ENCODE data around the gene DIP2C.
"Not testable (repeated sequence)": the region's sequence is repeated elsewhere in the genome, so short reads cannot be mapped to it uniquely, and the experiment has no call there.

DIP2C gene

GRCh38 chr10:600876-601659, 88.4 kb downstream of the DIP2C start:
- Mint-ChIP-seq H3K27ac (no peak overlapping the region), H3K9me3 (no peaks in the 10 kb centered on the region), H3K27me3 (peaks cover 22% of the 10 kb centered on the region), H3K36me3 (ENCODE audit: low read depth) (no peaks in the 10 kb centered on the region), H3K4me3 (no peak overlapping the region), H3K4me1 (ENCODE audit: low read depth) (no peaks in the 10 kb centered on the region)
- intact Hi-C loops (cut with micrococcal nuclease): no loop called here

GRCh38 chr10:600234-600633, 89.2 kb downstream of the DIP2C start:
- H3K4me3 Mint-ChIP-seq: no peak overlapping the region
- intact Hi-C loops (cut with micrococcal nuclease): no loop called here

GRCh38 chr10:599767-600166, 89.7 kb downstream of the DIP2C start:
- Mint-ChIP-seq H3K4me3 (no peak overlapping the region), H3K4me1 (ENCODE audit: low read depth) (no peaks in the 10 kb centered on the region), H3K27ac (no peak overlapping the region), H3K36me3 (ENCODE audit: low read depth) (no peaks in the 10 kb centered on the region), H3K9me3 (no peaks in the 10 kb centered on the region), H3K27me3 (peaks cover 19% of the 10 kb centered on the region)
- intact Hi-C loops (cut with micrococcal nuclease): no loop called here

More at GRCh38 chr10:600234-600633, 89.2 kb downstream of the DIP2C start:
- no peak overlapping the region for H3K27ac Mint-ChIP-seq
- H3K27me3 Mint-ChIP-seq: peaks cover 19% of the 10 kb centered on the region
- no peaks in the 10 kb centered on the region for H3K36me3 Mint-ChIP-seq (ENCODE audit: low read depth)
- no peaks in the 10 kb centered on the region for H3K9me3 Mint-ChIP-seq
- H3K4me1 Mint-ChIP-seq (ENCODE audit: low read depth): no peaks in the 10 kb centered on the region

DNA sequence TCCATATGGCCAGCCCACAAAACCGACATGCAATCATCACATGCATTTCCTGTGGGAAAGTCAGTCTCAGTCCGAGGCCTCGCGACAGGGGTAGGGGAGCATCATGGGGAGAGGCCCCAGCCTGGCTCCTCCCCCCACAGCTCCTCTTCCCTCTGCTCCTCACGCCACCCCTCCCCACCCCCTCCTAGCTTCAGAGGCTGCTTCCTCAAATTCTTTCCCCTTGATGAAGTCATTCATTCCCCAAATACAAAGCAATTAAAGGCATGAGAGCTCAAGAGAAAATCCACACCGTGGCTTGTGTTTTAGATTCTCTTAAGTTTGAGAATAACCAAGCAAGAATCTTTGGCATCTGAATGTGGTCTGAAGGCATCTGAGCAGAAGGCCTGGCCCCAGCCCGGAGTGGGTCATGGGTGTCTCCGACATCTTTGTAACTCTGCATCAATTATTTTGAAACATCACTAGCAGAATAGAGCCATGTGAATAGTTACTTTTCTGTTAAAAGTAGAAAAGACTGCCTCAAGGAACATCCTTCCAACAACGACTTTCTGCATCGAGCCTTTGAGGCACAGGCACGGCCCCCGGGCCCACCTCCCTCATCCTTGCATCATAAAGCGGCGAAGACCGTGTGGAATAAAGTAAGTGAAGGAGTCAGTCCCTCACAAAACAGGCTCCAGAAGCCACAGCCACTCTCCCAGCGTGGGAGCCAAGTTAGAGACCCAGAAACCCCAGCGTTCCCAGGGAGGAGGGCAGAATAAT, 90.9 kb downstream of the DIP2C start:
- peaks cover 15% of the 10 kb centered on the region for H3K27me3 Mint-ChIP-seq
- H3K36me3 Mint-ChIP-seq (ENCODE audit: low read depth): no peaks in the 10 kb centered on the region
- H3K4me3 Mint-ChIP-seq: no peak overlapping the region
- intact Hi-C loops (cut with micrococcal nuclease): no loop called here
- H3K9me3 Mint-ChIP-seq: no peaks in the 10 kb centered on the region
- no peaks in the 10 kb centered on the region for H3K4me1 Mint-ChIP-seq (ENCODE audit: low read depth)
- H3K27ac Mint-ChIP-seq: no peak overlapping the region

DNA sequence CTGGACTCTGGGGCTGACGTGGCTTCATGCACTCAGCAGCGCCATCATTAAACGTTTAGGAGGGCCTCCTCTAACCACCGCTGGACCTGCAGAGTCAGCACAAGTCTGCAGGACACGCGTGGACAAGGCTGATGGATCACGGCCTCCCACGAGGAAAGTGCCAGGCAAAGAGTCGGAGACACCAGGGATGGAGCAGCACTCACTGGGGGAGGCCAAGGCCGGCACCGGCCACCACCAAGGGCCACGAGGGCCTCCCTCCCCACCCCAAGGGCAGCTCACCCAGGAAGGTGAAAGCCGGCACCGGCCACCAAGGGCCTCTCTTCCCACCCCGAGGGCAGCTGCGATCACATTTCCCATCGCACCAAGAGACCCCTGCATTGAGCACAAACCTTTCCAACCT, 91.5 kb downstream of the DIP2C start:
- no peak overlapping the region for H3K4me3 Mint-ChIP-seq
- H3K4me1 Mint-ChIP-seq (ENCODE audit: low read depth): no peaks in the 10 kb centered on the region
- H3K36me3 Mint-ChIP-seq (ENCODE audit: low read depth): no peaks in the 10 kb centered on the region
- H3K27me3 Mint-ChIP-seq: peaks cover 18% of the 10 kb centered on the region
- H3K27ac Mint-ChIP-seq: no peak overlapping the region
- H3K9me3 Mint-ChIP-seq: no peaks in the 10 kb centered on the region
- intact Hi-C loops (cut with micrococcal nuclease): no loop called here

- intact Hi-C loops (cut with micrococcal nuclease): no loop called here
- no peak overlapping the region for H3K27ac Mint-ChIP-seq
- H3K36me3 Mint-ChIP-seq (ENCODE audit: low read depth): no peaks in the 10 kb centered on the region
- no peaks in the 10 kb centered on the region for H3K4me1 Mint-ChIP-seq (ENCODE audit: low read depth)
- no peaks in the 10 kb centered on the region for H3K9me3 Mint-ChIP-seq
- peaks cover 11% of the 10 kb centered on the region for H3K27me3 Mint-ChIP-seq
- no peak overlapping the region for H3K4me3 Mint-ChIP-seq
Measured at GRCh38 chr10:596725-597345, 92.6 kb downstream of the DIP2C start.

GRCh38 chr10:596131-596530, 93.3 kb downstream of the DIP2C start:
- H3K27ac Mint-ChIP-seq; H3K36me3 Mint-ChIP-seq (ENCODE audit: low read depth); H3K4me3 Mint-ChIP-seq; H3K9me3 Mint-ChIP-seq; H3K4me1 Mint-ChIP-seq (ENCODE audit: low read depth); intact Hi-C loops (cut with micrococcal nuclease): not testable (repeated sequence)
- H3K27me3 Mint-ChIP-seq: peaks cover 14% of the 10 kb centered on the region

- no peak overlapping the region for H3K27ac Mint-ChIP-seq
- H3K36me3 Mint-ChIP-seq (ENCODE audit: low read depth): no peaks in the 10 kb centered on the region
- no peak overlapping the region for H3K4me3 Mint-ChIP-seq
- H3K4me1 Mint-ChIP-seq (ENCODE audit: low read depth): no peaks in the 10 kb centered on the region
- H3K27me3 Mint-ChIP-seq: peaks cover 17% of the 10 kb centered on the region
- no peaks in the 10 kb centered on the region for H3K9me3 Mint-ChIP-seq
- intact Hi-C loops (cut with micrococcal nuclease): no loop called here
Measured at GRCh38 chr10:595473-595872, 94.0 kb downstream of the DIP2C start.

DNA sequence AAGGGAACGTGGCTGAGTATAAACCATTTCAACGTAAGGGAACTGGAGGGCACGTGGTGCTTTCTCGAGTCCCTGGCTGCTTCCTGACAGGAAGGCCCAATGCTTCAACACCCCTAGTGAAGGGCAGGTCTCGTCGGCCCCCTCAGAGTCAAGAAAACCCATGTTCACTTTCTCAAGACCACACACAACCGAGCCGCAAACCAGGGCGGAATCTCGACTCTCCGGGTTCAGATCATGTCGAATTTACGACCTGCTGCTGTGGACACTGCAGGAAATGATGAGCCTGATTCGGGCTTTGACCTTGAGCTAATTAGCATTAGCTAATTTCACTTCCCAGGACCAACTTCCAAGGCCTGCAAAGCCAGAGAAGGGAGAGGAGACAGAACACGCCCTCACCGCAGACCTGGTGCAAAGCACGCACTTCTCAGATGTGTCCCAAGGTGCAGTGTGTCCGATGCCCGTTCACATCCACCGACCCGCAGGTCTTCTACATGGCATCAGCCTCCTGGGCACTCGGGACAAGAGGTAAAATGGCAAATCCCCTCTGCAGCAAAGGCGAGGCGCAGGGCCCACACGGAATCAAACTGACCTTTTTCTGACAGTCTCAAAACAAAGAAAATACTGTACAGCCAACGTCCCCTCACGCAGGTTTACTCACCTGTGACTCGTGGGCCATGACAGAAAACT, 94.7 kb downstream of the DIP2C start:
- Mint-ChIP-seq H3K4me3 (no peak overlapping the region), H3K9me3 (no peaks in the 10 kb centered on the region), H3K36me3 (ENCODE audit: low read depth) (no peaks in the 10 kb centered on the region), H3K4me1 (ENCODE audit: low read depth) (no peaks in the 10 kb centered on the region), H3K27ac (no peak overlapping the region), H3K27me3 (peaks cover 14% of the 10 kb centered on the region)
- intact Hi-C loops (cut with micrococcal nuclease): no loop called here

GRCh38 chr10:593901-594457, 95.5 kb downstream of the DIP2C start:
- H3K4me3 Mint-ChIP-seq: no peak overlapping the region
- H3K36me3 Mint-ChIP-seq (ENCODE audit: low read depth): no peaks in the 10 kb centered on the region
- intact Hi-C loops (cut with micrococcal nuclease): no loop called here
- H3K9me3 Mint-ChIP-seq: no peaks in the 10 kb centered on the region
- peaks cover 14% of the 10 kb centered on the region for H3K27me3 Mint-ChIP-seq
- H3K27ac Mint-ChIP-seq: no peak overlapping the region
- H3K4me1 Mint-ChIP-seq (ENCODE audit: low read depth): no peaks in the 10 kb centered on the region

- intact Hi-C loops (cut with micrococcal nuclease): no loop called here
- Mint-ChIP-seq H3K4me3 (no peak overlapping the region), H3K9me3 (no peaks in the 10 kb centered on the region), H3K27ac (no peak overlapping the region), H3K36me3 (ENCODE audit: low read depth) (no peaks in the 10 kb centered on the region), H3K4me1 (ENCODE audit: low read depth) (no peaks in the 10 kb centered on the region), H3K27me3 (peaks cover 14% of the 10 kb centered on the region)
Measured at GRCh38 chr10:593421-593820, 96.0 kb downstream of the DIP2C start.

GRCh38 chr10:593016-593415, 96.5 kb downstream of the DIP2C start:
- H3K27ac Mint-ChIP-seq: no peak overlapping the region

GRCh38 chr10:591646-592045, 97.8 kb downstream of the DIP2C start:
- Mint-ChIP-seq H3K4me1 (ENCODE audit: low read depth) (no peaks in the 10 kb centered on the region), H3K4me3 (no peak overlapping the region), H3K36me3 (ENCODE audit: low read depth) (no peaks in the 10 kb centered on the region), H3K9me3 (no peaks in the 10 kb centered on the region), H3K27me3 (peaks cover 14% of the 10 kb centered on the region), H3K27ac (no peak overlapping the region)
- intact Hi-C loops (cut with micrococcal nuclease): no loop called here

More at GRCh38 chr10:593016-593415, 96.5 kb downstream of the DIP2C start:
- H3K9me3 Mint-ChIP-seq: no peaks in the 10 kb centered on the region
- H3K4me1 Mint-ChIP-seq (ENCODE audit: low read depth): no peaks in the 10 kb centered on the region
- no peak overlapping the region for H3K4me3 Mint-ChIP-seq
- H3K27me3 Mint-ChIP-seq: peaks cover 14% of the 10 kb centered on the region
- no peaks in the 10 kb centered on the region for H3K36me3 Mint-ChIP-seq (ENCODE audit: low read depth)
- intact Hi-C loops (cut with micrococcal nuclease): no loop called here

Data from dendritic cell treated with granulocyte-macrophage colony-stimulating factor and Interleukin-4, amounts not matched to agents 40 ng/mL and 50 ng/mL, for 4 days (primary cell).